ENCODE measurements around the gene AP4E1.

Gene AP4E1

DNA sequence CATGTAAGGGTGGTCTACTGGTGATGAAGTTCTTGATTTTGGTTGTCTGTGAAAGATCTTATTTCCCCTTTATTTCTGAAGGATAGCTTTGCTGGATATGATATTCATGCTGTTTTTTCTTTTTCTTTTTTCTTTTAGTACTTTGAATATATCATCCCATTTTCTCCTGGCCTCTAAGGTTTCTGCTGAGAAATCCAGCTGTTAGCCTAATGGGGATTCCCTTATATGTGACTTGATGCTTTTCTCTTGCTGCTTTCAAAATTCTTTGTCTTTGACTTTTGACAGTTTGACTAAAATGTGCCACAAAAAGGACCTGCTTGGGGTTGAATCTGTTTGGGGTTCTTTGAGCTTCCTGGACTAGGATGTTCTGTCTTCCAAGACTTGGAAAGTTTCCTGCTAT is 62.6 kb downstream of the AP4E1 start:
- no peak for DNase-seq
- no peak for TF ChIP-seq CTCF (IDR thresholded peaks at IDR 0.05)
- H3K36me3 ChIP-seq: peaks cover 58 to 64% (median 61%) of the 10 kb centered on the region in 3 donors

GRCh38 chr15:50971542-50971941 is 63.1 kb downstream of the AP4E1 start:
- no peaks in the 10 kb centered on the region for H3K27me3 ChIP-seq
- H3K36me3 ChIP-seq: peaks cover 58 to 64% (median 61%) of the 10 kb centered on the region in 3 donors

More for the DNA sequence above, 62.6 kb downstream of the AP4E1 start:
- peaks cover 0 to 29% (median 5%) of the 10 kb centered on the region in 3 donors for H3K9me3 ChIP-seq
- H3K4me3 ChIP-seq: no peak overlapping the region
- intact Hi-C loops (cut with DNase I; ENCODE audit: low total_unique reads): no loop called here
- H3K4me1 ChIP-seq: peaks cover 0 to under 1% (median 0%) of the 10 kb centered on the region in 4 donors
- no peak overlapping the region for H3K27ac ChIP-seq
- H3K27me3 ChIP-seq: no peaks in the 10 kb centered on the region

GRCh38 chr15:50973605-50974004 is 65.1 kb downstream of the AP4E1 start:
- H3K27ac ChIP-seq: no peak overlapping the region
- peaks cover 52 to 53% (median 52%) of the 10 kb centered on the region in 3 donors for H3K36me3 ChIP-seq
- TF ChIP-seq CTCF (IDR thresholded peaks at IDR 0.05): no peak
- H3K4me3 ChIP-seq: no peak overlapping the region
- H3K9me3 ChIP-seq: peaks cover 0 to 29% (median 5%) of the 10 kb centered on the region in 3 donors
- no peaks in the 10 kb centered on the region for H3K27me3 ChIP-seq
- intact Hi-C loops (cut with DNase I; ENCODE audit: low total_unique reads): no loop called here
- no peak for DNase-seq
- H3K4me1 ChIP-seq: peaks cover 0 to 22% (median 2%) of the 10 kb centered on the region in 4 donors

More at GRCh38 chr15:50971542-50971941, 63.1 kb downstream of the AP4E1 start:
- TF ChIP-seq CTCF (IDR thresholded peaks at IDR 0.05): no peak
- no peak for DNase-seq
- intact Hi-C loops (cut with DNase I; ENCODE audit: low total_unique reads): no loop called here
- H3K9me3 ChIP-seq: peaks cover 0 to 29% (median 5%) of the 10 kb centered on the region in 3 donors
- H3K27ac ChIP-seq: no peak overlapping the region
- peaks cover 0 to 5% (median 0%) of the 10 kb centered on the region in 4 donors for H3K4me1 ChIP-seq
- H3K4me3 ChIP-seq: no peak overlapping the region

DNA sequence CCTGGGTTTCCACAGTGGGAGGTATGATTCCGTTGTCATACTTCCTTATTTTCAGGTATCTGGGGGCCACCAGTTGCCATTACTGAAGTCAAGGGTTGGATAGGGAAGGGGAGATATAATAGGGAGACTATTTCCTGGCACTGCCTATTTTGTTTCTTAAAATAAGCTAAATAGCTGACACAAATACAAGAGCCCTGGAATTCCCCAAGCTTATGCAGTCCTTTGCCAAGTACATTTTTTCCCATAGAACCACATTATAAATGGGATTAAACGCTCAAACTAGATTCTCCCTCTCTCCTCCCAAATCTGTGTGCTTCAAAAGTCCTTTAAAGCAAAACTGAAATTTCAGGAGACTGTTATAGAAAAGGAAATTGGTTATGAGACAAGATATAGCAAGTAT is 68.7 kb downstream of the AP4E1 start:
- no peak for TF ChIP-seq CTCF (IDR thresholded peaks at IDR 0.05)
- Histone ChIP-seq H3K4me3 (no peak overlapping the region), H3K36me3 (peaks cover 17 to 34% (median 29%) of the 10 kb centered on the region in 3 donors), H3K9me3 (peaks cover 0 to 4% (median 0%) of the 10 kb centered on the region in 3 donors), H3K4me1 (peaks cover 0 to 22% (median 2%) of the 10 kb centered on the region in 4 donors), H3K27ac (peak overlapping the region; percentile 18 to 50), H3K27me3 (no peaks in the 10 kb centered on the region)
- DNase-seq: no peak
- intact Hi-C loops (cut with DNase I; ENCODE audit: low total_unique reads): no loop called here

GRCh38 chr15:50978580-50978979 is 70.1 kb downstream of the AP4E1 start:
- Histone ChIP-seq H3K36me3 (peaks cover 5 to 20% (median 15%) of the 10 kb centered on the region in 3 donors), H3K27me3 (no peaks in the 10 kb centered on the region), H3K4me3 (no peak overlapping the region), H3K9me3 (no peaks in the 10 kb centered on the region), H3K27ac (no peak overlapping the region), H3K4me1 (peaks cover 0 to 22% (median 2%) of the 10 kb centered on the region in 4 donors)
- no peak for DNase-seq
- intact Hi-C loops (cut with DNase I; ENCODE audit: low total_unique reads): no loop called here
- no peak for TF ChIP-seq CTCF (IDR thresholded peaks at IDR 0.05)

GRCh38 chr15:50979041-50979440 is 70.6 kb downstream of the AP4E1 start:
- no peak for DNase-seq
- H3K27ac ChIP-seq: no peak overlapping the region
- H3K4me3 ChIP-seq: no peak overlapping the region
- TF ChIP-seq CTCF (IDR thresholded peaks at IDR 0.05): no peak
- H3K9me3 ChIP-seq: no peaks in the 10 kb centered on the region
- intact Hi-C loops (cut with DNase I; ENCODE audit: low total_unique reads): no loop called here
- peaks cover 4 to 15% (median 14%) of the 10 kb centered on the region in 3 donors for H3K36me3 ChIP-seq
- H3K4me1 ChIP-seq: peaks cover 0 to 22% (median 2%) of the 10 kb centered on the region in 4 donors
- H3K27me3 ChIP-seq: no peaks in the 10 kb centered on the region

Data from tibial artery (tissue), 4 donors.